NCI-H82 (cell line): ENCODE data around the gene VSIG10L2.
A peak's percentile ranks its signal among the peaks of the same experiment; 100 is the strongest.
"Not testable (repeated sequence)": the region's sequence is repeated elsewhere in the genome, so short reads cannot be mapped to it uniquely, and the experiment has no call there.

Experiments
- DNase-seq: peaks from one replicate; lab custom pipeline; 2025; lab: John Stamatoyannopoulos, UW

VSIG10L2 gene

GRCh38 chr11:125967515-125967914, 21.7 kb downstream of the VSIG10L2 start:
- no peak for DNase-seq

DNA sequence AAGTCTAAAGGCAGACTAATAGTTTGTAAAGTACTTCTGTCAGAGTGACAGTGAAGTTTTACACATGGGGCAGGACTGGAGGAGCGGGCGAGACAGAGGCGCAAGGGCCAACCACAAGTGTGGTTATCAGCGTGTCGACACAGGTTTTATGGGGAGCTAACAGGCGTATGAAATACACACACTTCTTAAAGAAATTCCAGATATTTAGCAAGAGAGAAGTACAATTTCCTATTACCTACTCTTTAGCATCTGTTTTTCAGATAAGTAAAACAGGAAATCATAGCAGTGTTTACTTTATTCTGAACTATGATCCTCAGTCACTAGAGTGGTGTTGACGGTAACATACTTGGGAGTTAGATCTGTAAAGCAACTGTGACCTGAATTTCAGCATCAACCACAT, 22.5 kb downstream of the VSIG10L2 start:
- DNase-seq: no peak

- DNase-seq: no peak
These were observed 25.8 kb downstream of the VSIG10L2 start for GRCh38 chr11:125971618-125972017.

DNA sequence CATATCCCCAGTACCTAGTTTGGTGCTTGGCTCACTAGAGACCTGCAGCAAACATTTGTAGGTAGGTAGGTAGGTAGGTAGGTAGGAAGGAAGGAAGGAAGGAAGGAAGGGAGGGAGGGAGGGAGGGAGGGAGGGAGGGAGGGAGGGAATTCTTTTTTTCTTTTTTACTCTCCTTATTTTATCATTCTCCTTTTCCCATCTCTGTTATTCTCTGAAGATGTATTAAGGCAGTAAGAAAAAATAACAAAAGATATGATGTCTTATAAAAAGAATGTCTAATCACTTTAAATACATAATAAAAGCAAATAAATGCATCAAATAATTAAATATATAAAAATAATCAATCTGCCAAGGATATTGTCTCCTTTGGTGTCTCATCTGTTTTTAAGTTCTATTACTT, 28.4 kb downstream of the VSIG10L2 start:
- no peak for DNase-seq

DNA sequence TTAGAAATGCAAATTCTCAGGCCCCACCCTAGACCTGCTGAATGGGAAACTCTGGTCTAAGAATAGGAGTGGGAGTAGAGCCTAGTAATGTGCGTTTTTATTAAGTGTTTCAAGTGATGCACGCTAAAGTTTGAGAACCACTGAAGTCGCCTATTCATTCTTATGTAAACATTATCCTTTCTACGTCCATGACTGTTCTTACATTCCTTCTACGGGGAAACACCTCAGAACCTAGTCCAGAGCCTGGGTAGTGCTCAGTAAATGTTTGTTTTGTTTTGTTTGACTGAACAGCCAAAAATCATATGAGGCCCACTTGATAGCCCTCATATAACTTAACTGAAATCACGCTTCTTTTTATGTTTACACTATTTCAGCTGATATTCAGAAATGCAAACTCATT, 29.8 kb downstream of the VSIG10L2 start:
- no peak for DNase-seq

DNA sequence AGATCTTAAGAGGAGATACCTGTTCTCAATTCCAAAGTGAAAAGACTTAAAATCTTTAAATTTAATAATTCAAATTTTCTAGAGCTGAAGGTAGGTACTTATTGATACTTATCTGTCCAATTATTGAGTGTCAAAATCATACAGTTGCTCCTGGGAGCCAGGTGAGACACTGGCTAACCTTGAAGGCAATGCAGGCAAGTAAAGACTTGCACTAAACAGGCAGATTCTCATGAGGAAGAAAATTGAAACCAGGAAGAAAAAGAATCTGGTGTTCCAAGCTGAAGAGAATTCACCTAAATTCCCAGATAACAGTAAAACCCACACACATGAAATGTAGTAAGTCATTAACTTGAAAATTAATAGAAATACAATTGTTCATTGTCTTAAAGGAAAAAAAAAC, 30.3 kb downstream of the VSIG10L2 start:
- no peak for DNase-seq

DNA sequence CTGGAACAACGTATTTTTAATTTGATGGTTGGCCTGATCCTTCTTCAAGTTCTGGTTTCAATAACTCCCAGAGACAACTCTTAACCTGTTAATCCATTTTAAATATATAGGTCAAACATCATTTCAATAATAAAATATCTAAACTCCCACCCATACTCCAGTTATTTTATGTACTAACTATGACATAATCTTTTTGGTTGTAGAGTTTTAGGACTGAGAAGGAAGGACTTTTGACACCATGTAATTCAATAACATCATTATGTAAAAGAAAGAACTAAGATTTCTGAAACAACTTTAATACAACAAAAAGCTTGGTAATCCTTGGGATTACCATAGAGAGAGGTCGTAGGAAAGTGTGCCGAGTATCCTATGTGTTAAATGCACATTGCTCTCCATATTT, 31.5 kb downstream of the VSIG10L2 start:
- no peak for DNase-seq

- DNase-seq: no peak
These were observed 32.4 kb downstream of the VSIG10L2 start for GRCh38 chr11:125978181-125978716.

- no peak for DNase-seq
These were observed 33.0 kb downstream of the VSIG10L2 start for GRCh38 chr11:125978778-125979407.

DNA sequence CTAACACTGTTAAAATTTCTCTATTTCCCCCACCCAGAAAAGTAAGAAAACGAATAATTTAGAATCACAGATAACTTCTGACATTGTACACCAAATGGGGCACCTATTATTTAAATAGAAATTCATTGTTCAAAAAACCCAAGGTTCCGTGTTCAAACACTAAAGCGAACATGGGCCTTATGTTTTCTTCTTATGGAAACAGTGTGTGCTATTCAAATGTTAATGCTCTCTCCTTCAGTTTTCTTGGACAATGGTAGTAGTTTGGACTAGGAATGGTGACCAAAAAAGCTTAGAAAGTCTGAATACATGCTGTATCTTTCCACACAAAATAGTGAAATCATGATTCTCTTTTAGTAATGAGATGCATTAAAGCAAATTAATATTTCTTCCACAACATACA, 33.7 kb downstream of the VSIG10L2 start:
- no peak for DNase-seq

DNA sequence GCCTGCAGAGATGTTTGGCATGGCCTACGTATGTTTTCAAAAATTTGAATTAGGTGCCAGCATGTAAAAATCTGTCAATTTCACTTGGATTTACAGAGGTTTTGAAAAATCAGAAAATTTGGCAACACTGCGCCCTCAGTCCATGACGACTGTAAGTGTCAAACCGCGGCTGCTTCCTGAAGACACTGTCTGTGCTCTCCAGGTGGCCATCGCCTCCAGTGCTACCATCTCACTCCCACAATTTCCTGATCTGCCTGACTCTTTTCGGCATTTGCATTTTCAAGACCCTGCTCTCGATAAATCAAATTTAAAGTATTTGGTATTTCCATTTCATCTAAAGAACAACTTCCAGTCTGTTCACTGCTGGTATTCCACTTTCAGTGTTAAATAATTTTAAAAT, 34.6 kb downstream of the VSIG10L2 start:
- no peak for DNase-seq

- DNase-seq: no peak
These were observed 36.5 kb downstream of the VSIG10L2 start for GRCh38 chr11:125982348-125982730.

GRCh38 chr11:125985956-125986355, 40.1 kb downstream of the VSIG10L2 start:
- not testable (repeated sequence) for DNase-seq

DNA sequence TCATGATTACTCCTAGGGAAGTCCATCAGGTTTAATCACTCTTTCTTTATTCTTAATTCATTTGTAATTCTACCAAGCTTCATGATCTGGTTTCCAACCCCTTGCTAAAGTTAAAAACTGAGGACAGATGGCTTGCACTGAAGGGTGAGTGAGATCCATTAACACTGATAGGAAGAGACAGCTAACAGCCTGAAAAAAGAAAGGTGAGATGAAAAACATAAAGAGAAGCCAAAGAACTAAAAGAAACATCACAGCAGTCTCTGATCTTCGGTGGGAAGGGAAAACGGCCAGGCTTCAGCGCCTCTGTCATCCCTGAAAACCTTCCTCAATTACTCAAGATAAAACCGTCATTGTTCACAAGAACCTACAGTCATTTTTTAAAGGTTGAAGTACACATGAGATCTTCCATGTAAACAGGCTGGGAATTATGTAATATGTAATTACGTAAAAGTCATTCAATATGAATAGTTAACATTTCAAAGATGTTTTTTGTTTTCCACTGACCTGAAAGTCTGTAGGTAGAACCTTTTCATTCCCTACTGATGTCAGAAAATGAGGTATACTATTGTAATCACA, 41.3 kb downstream of the VSIG10L2 start:
- DNase-seq: no peak

GRCh38 chr11:125990244-125990643, 44.4 kb downstream of the VSIG10L2 start:
- DNase-seq: peak; percentile 6

- DNase-seq: no peak
These were observed 47.0 kb downstream of the VSIG10L2 start for GRCh38 chr11:125992893-125993292.

GRCh38 chr11:125994509-125994908, 48.7 kb downstream of the VSIG10L2 start:
- DNase-seq: no peak

GRCh38 chr11:125995313-125995712, 49.5 kb downstream of the VSIG10L2 start:
- DNase-seq: no peak

- no peak for DNase-seq
These were observed 52.4 kb downstream of the VSIG10L2 start for GRCh38 chr11:125998267-125998666.

GRCh38 chr11:125999234-125999880, 53.5 kb downstream of the VSIG10L2 start:
- no peak for DNase-seq

GRCh38 chr11:126002181-126002580, 56.3 kb downstream of the VSIG10L2 start:
- DNase-seq: no peak
